BJ (cell line): ENCODE data around the gene SGTA. TPM values are rescaled to one million over a fixed set of nuclear protein-coding genes. Genes with fewer than 3 reads are reported as not detected.
"Not testable (repeated sequence)": the region's sequence is repeated elsewhere in the genome, so short reads cannot be mapped to it uniquely, and the experiment has no call there.

Experiments
- CTCF ChIA-PET: fragments of 350-600 bp; formaldehyde crosslinking; extraction: SDS; loops from one replicate; lab custom pipeline; 2021; ENCODE audit warnings: antibody characterized with exemption, inconsistent platforms; lab: Yijun Ruan, JAX
- POLR2A ChIA-PET: fragments of 300-600 bp; sonication (Branson Sonifier 250); formaldehyde crosslinking; extraction: SDS; loops from one replicate; lab custom pipeline; 2021; ENCODE audit warnings: antibody characterized with exemption; lab: Charles Lee
- DNase-seq: peaks from one replicate; pipeline ENCODE4 v3.0.0-alpha.2; 2011; ENCODE audit warnings: low read depth
- H3K27me3 ChIP-seq: 2 replicates; pipeline ENCODE4 v1.6.0; 2011; ENCODE audit warnings: low read length; ENCODE audit not compliant: control insufficient read depth, insufficient read depth
- H3K36me3 ChIP-seq: 2 replicates; pipeline ENCODE4 v1.5.1; 2011; ENCODE audit warnings: low read length; ENCODE audit not compliant: control insufficient read depth, insufficient read depth
- H3K4me3 ChIP-seq: 2 replicates; pipeline ENCODE4 v1.5.1; 2011; ENCODE audit warnings: low read depth, mild to moderate bottlenecking, control low read depth, low read length
- polyA plus RNA-seq: library from polyadenylated mRNA; depleted of rRNA; stranded (reverse); fragments of >200 nt; gene quantifications from 2 replicates; pipeline ENCODE4 v1.2.3, GENCODE V29; 2011
- TF ChIP-seq, protein P1 (sequence below): IDR thresholded peaks from 2 replicates; pipeline ENCODE4 v1.5.1; 2011; ENCODE audit warnings: low read depth, mild to moderate bottlenecking, control low read depth, inconsistent platforms, low read length, moderate library complexity; ENCODE audit not compliant: insufficient read depth

Gene SGTA
- polyA plus RNA-seq, 1 experiment, result 88.2 TPM

DNA sequence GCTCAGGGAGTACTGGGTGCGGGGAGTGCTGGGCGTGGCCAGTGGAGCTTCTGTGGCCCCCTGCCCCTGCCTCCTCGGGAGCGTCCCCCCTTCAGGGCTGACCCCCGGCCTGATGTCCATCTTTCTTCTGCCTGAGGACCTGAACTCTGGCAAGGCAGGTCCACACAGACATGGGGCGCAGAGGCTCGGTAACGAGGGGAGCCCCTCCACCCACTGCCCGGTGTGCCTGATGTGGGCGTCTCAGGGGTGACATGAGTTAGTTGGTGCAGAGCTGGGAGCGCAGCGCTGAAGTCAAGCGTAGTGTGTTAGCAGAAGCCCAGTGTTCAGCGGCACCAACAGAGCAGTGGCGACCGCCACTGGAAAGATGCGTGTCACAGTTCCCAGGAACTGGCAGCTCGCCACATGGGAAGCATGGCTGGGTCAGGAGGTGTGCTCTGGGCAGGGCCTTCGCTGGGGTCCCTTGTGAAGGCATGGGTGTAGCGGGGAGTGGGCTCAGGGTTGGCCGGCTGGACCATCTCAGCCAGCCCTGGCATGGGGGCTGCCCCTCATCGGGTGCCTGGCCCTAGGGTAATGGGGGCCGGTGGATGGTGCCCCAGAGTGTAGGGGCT is 13.7 kb upstream of the SGTA start:
- TF ChIP-seq, protein P1, sequence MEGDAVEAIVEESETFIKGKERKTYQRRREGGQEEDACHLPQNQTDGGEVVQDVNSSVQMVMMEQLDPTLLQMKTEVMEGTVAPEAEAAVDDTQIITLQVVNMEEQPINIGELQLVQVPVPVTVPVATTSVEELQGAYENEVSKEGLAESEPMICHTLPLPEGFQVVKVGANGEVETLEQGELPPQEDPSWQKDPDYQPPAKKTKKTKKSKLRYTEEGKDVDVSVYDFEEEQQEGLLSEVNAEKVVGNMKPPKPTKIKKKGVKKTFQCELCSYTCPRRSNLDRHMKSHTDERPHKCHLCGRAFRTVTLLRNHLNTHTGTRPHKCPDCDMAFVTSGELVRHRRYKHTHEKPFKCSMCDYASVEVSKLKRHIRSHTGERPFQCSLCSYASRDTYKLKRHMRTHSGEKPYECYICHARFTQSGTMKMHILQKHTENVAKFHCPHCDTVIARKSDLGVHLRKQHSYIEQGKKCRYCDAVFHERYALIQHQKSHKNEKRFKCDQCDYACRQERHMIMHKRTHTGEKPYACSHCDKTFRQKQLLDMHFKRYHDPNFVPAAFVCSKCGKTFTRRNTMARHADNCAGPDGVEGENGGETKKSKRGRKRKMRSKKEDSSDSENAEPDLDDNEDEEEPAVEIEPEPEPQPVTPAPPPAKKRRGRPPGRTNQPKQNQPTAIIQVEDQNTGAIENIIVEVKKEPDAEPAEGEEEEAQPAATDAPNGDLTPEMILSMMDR, result no peak
- POLR2A ChIA-PET, result no interaction called here
- CTCF ChIA-PET, result no interaction called here
- no peak overlapping the region for H3K4me3 ChIP-seq
- no peaks in the 10 kb centered on the region for H3K27me3 ChIP-seq
- H3K36me3 ChIP-seq, result peaks cover 26% of the 10 kb centered on the region
- DNase-seq, result no peak

DNA sequence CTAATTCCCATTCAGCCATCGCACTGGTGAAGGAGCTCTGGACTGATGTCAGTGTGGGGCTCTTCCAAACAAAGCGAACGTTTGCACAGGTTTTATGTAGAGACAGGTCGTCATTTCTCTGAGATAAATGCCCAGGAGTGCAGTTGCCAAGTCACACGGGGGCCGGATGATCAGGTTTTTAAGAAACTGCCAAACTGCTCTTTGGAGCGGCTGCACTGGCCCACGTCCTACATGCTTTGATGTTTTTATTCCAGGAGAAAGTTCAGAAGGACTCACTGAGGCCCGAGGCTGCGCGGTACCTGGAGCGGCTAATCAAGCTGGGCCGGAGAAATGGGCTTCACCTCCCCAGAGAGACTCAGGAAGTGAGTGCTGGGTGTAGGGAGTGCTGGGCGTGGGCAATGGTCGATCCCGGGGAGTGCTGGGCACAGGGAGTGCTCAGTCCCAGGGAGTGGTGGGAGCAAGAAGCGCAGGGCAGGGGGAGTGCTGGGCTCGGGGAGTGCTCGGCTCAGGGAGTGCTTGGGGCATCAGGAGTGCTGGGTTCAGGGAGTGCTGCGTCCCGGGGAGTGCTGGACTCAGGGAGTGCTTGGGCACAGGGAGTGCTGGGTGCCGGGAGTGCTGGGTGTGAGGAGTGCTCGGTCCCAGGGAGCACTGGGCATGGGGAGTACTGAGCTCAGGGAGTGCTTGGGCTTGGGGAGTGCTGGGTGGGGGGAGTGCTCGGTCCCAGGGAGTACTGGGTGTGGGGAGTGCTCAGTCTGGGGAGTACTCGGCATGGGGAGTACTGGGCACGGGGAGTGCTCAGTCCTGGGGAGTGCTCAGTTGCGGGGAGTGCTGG is 13.0 kb upstream of the SGTA start:
- POLR2A ChIA-PET, result no interaction called here
- Histone ChIP-seq H3K27me3 (no peaks in the 10 kb centered on the region), H3K36me3 (peaks cover 28% of the 10 kb centered on the region), H3K4me3 (no peak overlapping the region)
- TF ChIP-seq, protein P1, result no peak
- CTCF ChIA-PET, result no interaction called here
- no peak for DNase-seq

DNA sequence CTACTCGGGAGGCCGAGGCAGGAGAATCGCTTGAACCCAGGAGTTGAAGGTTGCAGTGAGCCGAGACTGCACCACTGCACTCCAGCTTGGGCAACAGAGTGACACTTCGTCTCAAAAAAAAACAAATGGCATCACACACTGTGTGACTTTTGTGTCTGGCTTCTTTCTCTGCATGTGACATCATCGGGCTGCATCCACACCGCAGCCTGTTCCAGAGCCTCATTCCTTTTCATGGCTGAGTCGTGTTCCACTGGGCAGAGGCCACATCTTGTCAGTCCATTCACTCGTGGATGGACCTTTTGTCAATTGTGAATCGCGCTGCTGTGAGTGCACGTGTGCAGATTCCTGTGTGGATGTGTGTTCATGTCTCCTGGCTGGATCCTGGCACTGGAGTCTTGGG is 10.5 kb upstream of the SGTA start:
- TF ChIP-seq, protein P1, result no peak
- no peak overlapping the region for H3K4me3 ChIP-seq
- no peaks in the 10 kb centered on the region for H3K27me3 ChIP-seq
- ChIA-PET CTCF (interaction anchor here (1.0 to 1.5 kb wide), 2 partner anchors 31 to 45 kb away, joined by 3 to 4 read pairs; no protein-coding TSS in a partner anchor), POLR2A (interaction anchor here (0.6 kb wide), 1 partner anchor 8 kb away, joined by 3 read pairs; the partner anchor contains the start of gene THOP1)
- no peak for DNase-seq
- peaks cover 23% of the 10 kb centered on the region for H3K36me3 ChIP-seq

DNA sequence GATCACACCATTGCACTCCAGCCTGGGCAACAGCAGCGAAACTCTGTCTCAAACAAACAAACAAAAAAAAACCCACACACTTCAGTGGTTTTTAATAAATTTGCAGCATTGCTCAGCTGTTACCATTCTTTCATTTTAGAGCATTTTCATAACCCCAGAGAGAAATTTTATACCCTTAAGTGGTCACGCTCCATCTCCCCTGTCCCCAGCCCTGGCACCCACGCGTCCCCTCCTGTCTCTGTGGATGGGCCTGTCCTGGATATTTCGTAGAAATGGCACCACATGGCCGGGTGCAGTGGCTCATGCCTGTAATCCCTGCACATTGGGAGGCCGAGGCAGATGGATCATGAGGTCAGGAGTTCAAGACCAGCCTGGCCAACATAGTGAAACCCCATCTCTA is 10.1 kb upstream of the SGTA start:
- DNase-seq, result no peak
- Histone ChIP-seq H3K27me3 (no peaks in the 10 kb centered on the region), H3K36me3 (peaks cover 20% of the 10 kb centered on the region), H3K4me3 (no peak overlapping the region)
- TF ChIP-seq, protein P1, result no peak
- ChIA-PET POLR2A (interaction anchor here (0.6 kb wide), 1 partner anchor 8 kb away, joined by 3 read pairs; the partner anchor contains the start of gene THOP1), CTCF (no interaction called here)

DNA sequence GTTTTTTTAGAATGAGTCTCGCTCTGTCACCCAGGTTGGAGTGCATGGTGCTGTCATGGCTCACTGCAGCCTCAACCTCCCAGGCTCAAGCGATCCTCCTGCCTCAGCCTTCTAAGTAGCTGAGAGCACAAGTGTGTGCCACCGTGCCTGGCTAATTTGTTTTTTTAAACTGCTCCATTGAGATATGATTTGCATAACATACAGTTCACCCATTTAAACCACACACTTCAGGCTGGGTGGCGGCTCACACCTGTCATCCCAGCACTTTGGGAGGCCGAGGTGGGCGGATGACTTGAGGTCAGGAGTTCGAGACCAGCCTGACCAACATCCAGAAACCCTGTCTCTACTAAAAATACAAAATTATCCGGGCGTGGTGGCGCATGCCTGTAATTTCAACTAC is 9.6 kb upstream of the SGTA start:
- peaks cover 20% of the 10 kb centered on the region for H3K36me3 ChIP-seq
- H3K27me3 ChIP-seq, CTCF ChIA-PET, H3K4me3 ChIP-seq, POLR2A ChIA-PET, DNase-seq: not testable (repeated sequence)
